ENCODE measurements around the gene TULP3. TPM values are rescaled to one million over a fixed set of nuclear protein-coding genes. Genes with fewer than 3 reads are reported as not detected.

TULP3 gene
- total and polyA plus RNA-seq, 2 of the 8 experiments (the other 6 are each of a cell fraction or from before 2014, with no cell fraction given) = 18.4 to 21.2 TPM

DNA sequence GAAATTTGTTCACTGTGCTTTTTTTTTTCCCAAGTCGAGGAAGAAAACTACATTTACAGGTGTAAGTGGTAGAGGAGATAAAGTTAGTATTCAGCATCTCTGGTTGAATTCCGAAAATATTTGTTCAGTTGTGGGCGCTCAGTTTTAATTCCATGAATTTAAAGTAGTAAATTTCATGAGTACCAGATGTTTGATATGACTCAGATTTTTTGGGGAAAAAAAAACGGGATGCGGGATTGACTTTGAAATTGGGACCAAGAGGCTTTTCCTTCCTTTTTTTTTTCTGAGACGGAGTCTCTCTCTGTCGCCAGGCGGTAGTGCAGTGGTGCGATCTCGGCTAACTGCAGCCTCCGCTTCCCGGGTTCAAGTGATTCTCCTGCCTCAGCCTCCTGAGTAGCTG, 1.6 kb downstream of the TULP3 start:
- DNase-seq (ENCODE audit: low read depth in 1 of 2, low spot score in 2 of 2) (no peak), FAIRE-seq (no peak)
- Histone ChIP-seq H3K4me1 (replicated peaks in 1 of 4; ENCODE audit: control insufficient read depth in 3 of 4, insufficient read depth in 4 of 4, low read length in 3 of 4) (peaks cover 0 to 3% (median 2%) of the 10 kb centered on the region in 4 experiments; a peak in 3 of 7 replicates), H2BK5ac (ENCODE audit: low read depth, low read length) (no peak overlapping the region), H4K91ac (replicated peaks; ENCODE audit: insufficient read length, low read length) (no peak overlapping the region), H2BK20ac (ENCODE audit: low read length) (no peak overlapping the region), H3K27ac (ENCODE audit: low read depth, low read length) (no peak overlapping the region), H2BK120ac (replicated peaks; ENCODE audit: low read depth, low read length) (no peak overlapping the region), H2AK5ac (ENCODE audit: low read depth, low read length) (no peak overlapping the region), H3K56ac (replicated peaks; ENCODE audit: insufficient read length, low read depth, low read length) (no peak overlapping the region), H3K79me1 (ENCODE audit: low read depth, low read length) (0 out of 2 replicates have a peak, but pooled peaks cover 2% of the 10 kb centered on the region), H3K23me2 (ENCODE audit: low read depth, low read length) (no peaks in the 10 kb centered on the region; the same call in 1 of the 2 replicates), H3K4ac (replicated peaks; ENCODE audit: insufficient read length, low read depth, low read length) (no peak overlapping the region), H2BK12ac (ENCODE audit: low read depth, low read length) (no peak overlapping the region), H3K36me3 (ENCODE audit: control insufficient read depth in 2 of 4, insufficient read depth in 4 of 4, low read length in 3 of 4) (peaks cover 5 to 17% (median 8%) of the 10 kb centered on the region in 4 experiments), H3K4me3 (ENCODE audit: extremely low read depth in 1 of 4, insufficient read depth in 2 of 4, low read depth in 3 of 4, low read length in 4 of 4) (no peak overlapping the region), H2BK15ac (ENCODE audit: low read length) (no peak overlapping the region), H2AFZ (ENCODE audit: low read length) (no peak overlapping the region), H3K9ac (replicated peaks in 1 of 4; ENCODE audit: extremely low read depth in 1 of 4, low read depth in 3 of 4, low read length in 3 of 4) (no peak overlapping the region), H3K14ac (ENCODE audit: insufficient read length) (no peak overlapping the region), H3K9me3 (ENCODE audit: insufficient read depth in 2 of 2, low read depth in 1 of 2, low read length in 1 of 2) (no peaks in the 10 kb centered on the region), H3K79me2 (ENCODE audit: control insufficient read depth in 1 of 2, insufficient read depth in 2 of 2, low read length in 2 of 2) (peaks cover 0 to 22% of the 10 kb centered on the region in 2 experiments; a peak in 3 of 4 replicates), H3K4me2 (ENCODE audit: insufficient read depth in 1 of 2, low read depth in 2 of 2, low read length in 2 of 2) (peak overlapping the region in 1 of 2 experiments; percentile 85; a peak in 1 of 4 replicates), H3K23ac (ENCODE audit: insufficient read length) (no peak overlapping the region), H3K18ac (ENCODE audit: extremely low read depth, low read length) (no peak overlapping the region), H3K27me3 (replicated peaks in 1 of 4; ENCODE audit: control insufficient read depth in 3 of 4, extremely low read depth in 1 of 4, insufficient read depth in 3 of 4, low read length in 3 of 4) (no peaks in the 10 kb centered on the region), H4K5ac (ENCODE audit: insufficient read length, low read depth, low read length) (no peak overlapping the region), H4K20me1 (replicated peaks in 1 of 2; ENCODE audit: control insufficient read depth in 1 of 2, insufficient read depth in 2 of 2, low read length in 2 of 2) (no peaks in the 10 kb centered on the region), H4K8ac (ENCODE audit: extremely low read depth, insufficient read depth, low read length) (no peak overlapping the region)
- WGBS, 2 experiments (ENCODE audit: extremely low coverage in 1 of 2, insufficient coverage in 1 of 2, insufficient read length in 1 of 2, insufficient replicate concordance in 2 of 2, low coverage in 1 of 2, low lambda C conversion rate in 2 of 2, missing lambda C conversion rate in 1 of 2) = 90% methylated on average over 12 of the region's 12 CpGs; no CpG with 5 or more reads in 1 of the 2 experiments
- TF ChIP-seq, protein P1, sequence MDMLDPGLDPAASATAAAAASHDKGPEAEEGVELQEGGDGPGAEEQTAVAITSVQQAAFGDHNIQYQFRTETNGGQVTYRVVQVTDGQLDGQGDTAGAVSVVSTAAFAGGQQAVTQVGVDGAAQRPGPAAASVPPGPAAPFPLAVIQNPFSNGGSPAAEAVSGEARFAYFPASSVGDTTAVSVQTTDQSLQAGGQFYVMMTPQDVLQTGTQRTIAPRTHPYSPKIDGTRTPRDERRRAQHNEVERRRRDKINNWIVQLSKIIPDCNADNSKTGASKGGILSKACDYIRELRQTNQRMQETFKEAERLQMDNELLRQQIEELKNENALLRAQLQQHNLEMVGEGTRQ (IDR thresholded peaks at IDR 0.05; ENCODE audit: low read length) = no peak
- no peak for TF ChIP-seq YY1 (IDR thresholded peaks at IDR 0.05; ENCODE audit: low read depth, low read length)
- TF ChIP-seq NANOG (IDR thresholded peaks at IDR 0.05; ENCODE audit: insufficient read depth, low read depth, low read length, poor library complexity, severe bottlenecking) = no peak
- no peak for TF ChIP-seq BRCA1 (IDR thresholded peaks at IDR 0.05; ENCODE audit: low read depth, low read length)
- TF ChIP-seq HDAC2 (IDR thresholded peaks at IDR 0.05; ENCODE audit: borderline replicate concordance in 1 of 2, low read depth in 2 of 2, low read length in 2 of 2) = no peak
- no peak for TF ChIP-seq SIX5 (IDR thresholded peaks at IDR 0.05; ENCODE audit: low read depth, low read length)
- TF ChIP-seq TEAD4 (IDR thresholded peaks at IDR 0.05; ENCODE audit: low read depth, low read length) = no peak
- no peak for TF ChIP-seq SP4 (IDR thresholded peaks at IDR 0.05; ENCODE audit: low read length)
- TF ChIP-seq SP2 (IDR thresholded peaks at IDR 0.05; ENCODE audit: low read length) = no peak
- ChIA-PET CTCF (ENCODE audit: partially characterized antibody) (interaction anchor here (0.6 to 15.6 kb wide), 8 partner anchors 8 to 142 kb away, joined by 3 to 143 read pairs (median 4); partner anchors contain the start of genes FOXM1 and RHNO1), POLR2A (ENCODE audit: partially characterized antibody) (interaction anchor here (2.1 kb wide), 1 partner anchor 69 kb away, joined by 8 read pairs; no protein-coding TSS in a partner anchor)
